Epithelial cell of esophagus (primary cell): ENCODE measurements around the gene STAP2.

Source experiments
- DNase-seq: peaks from one replicate; pipeline ENCODE4 v3.0.0; 2010; ENCODE audit warnings: low read depth
- H3K4me3 ChIP-seq: 2 replicates; pipeline ENCODE4 v1.5.1; 2011; ENCODE audit warnings: mild to moderate bottlenecking, low read length, control low read depth
- CTCF ChIP-seq: IDR thresholded peaks from 2 replicates; pipeline ENCODE4 v1.5.1; 2011; ENCODE audit warnings: low read depth, mild to moderate bottlenecking, low read length, control low read depth, inconsistent platforms; ENCODE audit not compliant: insufficient read depth; ENCODE audit errors: missing control alignments

Gene STAP2

GRCh38 chr19:4376991-4377781 is 38.6 kb upstream of the STAP2 start:
- DNase-seq, result peak; percentile 55
- H3K4me3 ChIP-seq, result no peak overlapping the region
- no peak for TF ChIP-seq CTCF

GRCh38 chr19:4376671-4376990 is 38.0 kb upstream of the STAP2 start:
- no peak for DNase-seq
- H3K4me3 ChIP-seq, result no peak overlapping the region
- no peak for TF ChIP-seq CTCF

GRCh38 chr19:4376028-4376670 is 37.5 kb upstream of the STAP2 start:
- no peak for DNase-seq
- no peak for TF ChIP-seq CTCF
- H3K4me3 ChIP-seq, result no peak overlapping the region

- H3K4me3 ChIP-seq, result no peak overlapping the region
- TF ChIP-seq CTCF, result peak; percentile 28
- DNase-seq, result peak; percentile 82
Observed at GRCh38 chr19:4375164-4376027, 36.8 kb upstream of the STAP2 start.

GRCh38 chr19:4374498-4375163 is 36.0 kb upstream of the STAP2 start:
- no peak overlapping the region for H3K4me3 ChIP-seq
- TF ChIP-seq CTCF, result no peak
- DNase-seq, result peak; percentile 81

GRCh38 chr19:4373601-4374497 is 35.2 kb upstream of the STAP2 start:
- no peak overlapping the region for H3K4me3 ChIP-seq
- no peak for TF ChIP-seq CTCF
- no peak for DNase-seq
